Measurements from ENCODE around the gene CCDC97. TPM values are rescaled to one million over a fixed set of nuclear protein-coding genes. Genes with fewer than 3 reads are reported as not detected.

The CCDC97 gene
- total RNA-seq, 1 experiment from 2014 or later, result 25.5 TPM

DNA sequence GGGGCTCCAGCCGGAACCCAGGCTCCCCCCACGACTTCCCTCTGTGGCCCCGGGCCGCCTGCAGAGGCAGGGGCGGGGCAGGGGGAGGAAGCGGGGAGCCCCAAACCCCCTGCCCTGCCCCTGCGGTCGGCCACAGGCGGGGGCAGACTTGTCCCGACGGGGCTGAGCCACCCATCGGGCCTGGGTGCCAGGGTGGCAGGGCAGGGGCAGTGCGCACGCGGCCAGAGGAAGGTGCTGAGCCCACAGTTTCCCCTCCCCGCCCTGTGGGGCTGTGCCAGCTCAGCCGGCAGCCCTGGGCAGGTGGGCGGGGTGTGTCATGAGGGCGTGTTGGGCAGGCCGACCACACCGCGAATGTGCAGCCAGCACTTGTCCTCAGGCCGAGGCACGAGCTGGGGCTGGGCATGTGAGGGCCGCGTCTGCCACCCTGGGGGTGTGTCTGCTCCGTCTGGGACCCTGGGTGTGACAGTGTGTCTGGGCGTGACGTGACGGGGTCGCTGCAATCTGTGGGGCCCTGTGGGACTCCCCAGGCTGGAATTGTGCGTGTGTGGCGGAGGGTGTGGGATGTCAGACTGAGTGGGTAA lies 17.7 kb downstream of the CCDC97 start:
- H3K4me1 ChIP-seq (ENCODE audit: control insufficient read depth, insufficient read depth, low read length), result peaks cover 43% of the 10 kb centered on the region

DNA sequence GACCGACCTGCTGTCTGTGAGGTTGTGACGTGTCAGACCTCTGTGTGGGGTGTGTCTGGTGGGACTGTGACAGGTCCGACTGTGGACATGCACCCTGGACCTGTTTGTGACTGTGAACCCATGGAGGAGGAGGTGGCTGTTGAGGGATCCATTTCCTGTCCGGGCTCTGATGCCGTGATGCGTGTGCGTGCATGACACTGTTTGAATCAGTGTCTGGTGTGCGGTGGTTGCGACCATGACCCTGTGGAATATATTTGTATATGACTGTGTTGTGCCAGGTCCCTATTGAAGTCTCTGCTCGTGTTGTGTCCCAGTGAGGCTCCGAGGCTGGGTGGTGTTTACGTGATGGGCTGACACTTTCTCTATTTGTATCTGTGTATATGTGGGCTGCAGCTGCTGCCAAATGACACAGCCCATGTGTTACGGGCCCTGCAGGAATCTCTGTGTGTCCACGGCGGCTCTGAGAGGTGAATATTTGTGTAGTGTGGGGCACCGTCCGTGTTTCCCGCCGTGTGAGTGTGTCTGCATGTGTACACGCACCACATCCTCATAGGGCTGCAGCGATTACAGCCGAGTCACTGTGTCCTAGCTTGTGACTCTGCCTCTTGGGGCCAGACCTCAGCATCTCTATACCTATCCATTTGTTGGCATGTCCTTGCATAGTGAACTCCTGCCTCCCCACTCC lies 18.3 kb downstream of the CCDC97 start:
- CTCF ChIA-PET, result interaction anchor here (0.7 kb wide), 1 partner anchor 376 kb away, joined by 5 read pairs; no protein-coding TSS in a partner anchor
- H3K27me3 ChIP-seq (ENCODE audit: control insufficient read depth, insufficient read depth, low read length), result no peaks in the 10 kb centered on the region
- peaks cover 37% of the 10 kb centered on the region for H3K4me1 ChIP-seq (ENCODE audit: control insufficient read depth, insufficient read depth, low read length)
- no TSS peak for BruUV-seq (replicated peaks)
- H3K4me3 ChIP-seq (ENCODE audit: low read depth in 2 of 2, low read length in 2 of 2), result no peak overlapping the region
- H3K9me3 ChIP-seq (ENCODE audit: control insufficient read depth, insufficient read depth, low read depth, low read length), result no peaks in the 10 kb centered on the region
- DNase-seq (ENCODE audit: low read depth, low spot score), result no peak
- no peak overlapping the region for H3K27ac ChIP-seq (ENCODE audit: low read length)
- in situ Hi-C loops (cut with HindIII; ENCODE audit: low pct_unique_long_range_greater_than_20kb, low sequenced_read_pairs) (no loop called here), intact Hi-C loops (cut with micrococcal nuclease; ENCODE audit: unreplicated experiment) (no loop called here)
- POLR2A ChIA-PET, result no interaction called here
- TF ChIP-seq POLR2AphosphoS5 (IDR thresholded peaks at IDR 0.05; ENCODE audit: low read depth, low read length) (no peak), SIN3A (IDR thresholded peaks at IDR 0.05; ENCODE audit: borderline replicate concordance, insufficient read depth, low read depth, low read length) (no peak), TCF7L2 (IDR thresholded peaks at IDR 0.05; ENCODE audit: low read depth, low read length) (no peak)
- TF ChIP-seq, protein P1, sequence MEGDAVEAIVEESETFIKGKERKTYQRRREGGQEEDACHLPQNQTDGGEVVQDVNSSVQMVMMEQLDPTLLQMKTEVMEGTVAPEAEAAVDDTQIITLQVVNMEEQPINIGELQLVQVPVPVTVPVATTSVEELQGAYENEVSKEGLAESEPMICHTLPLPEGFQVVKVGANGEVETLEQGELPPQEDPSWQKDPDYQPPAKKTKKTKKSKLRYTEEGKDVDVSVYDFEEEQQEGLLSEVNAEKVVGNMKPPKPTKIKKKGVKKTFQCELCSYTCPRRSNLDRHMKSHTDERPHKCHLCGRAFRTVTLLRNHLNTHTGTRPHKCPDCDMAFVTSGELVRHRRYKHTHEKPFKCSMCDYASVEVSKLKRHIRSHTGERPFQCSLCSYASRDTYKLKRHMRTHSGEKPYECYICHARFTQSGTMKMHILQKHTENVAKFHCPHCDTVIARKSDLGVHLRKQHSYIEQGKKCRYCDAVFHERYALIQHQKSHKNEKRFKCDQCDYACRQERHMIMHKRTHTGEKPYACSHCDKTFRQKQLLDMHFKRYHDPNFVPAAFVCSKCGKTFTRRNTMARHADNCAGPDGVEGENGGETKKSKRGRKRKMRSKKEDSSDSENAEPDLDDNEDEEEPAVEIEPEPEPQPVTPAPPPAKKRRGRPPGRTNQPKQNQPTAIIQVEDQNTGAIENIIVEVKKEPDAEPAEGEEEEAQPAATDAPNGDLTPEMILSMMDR (IDR thresholded peaks at IDR 0.05), result no peak
- TF ChIP-seq, protein P2, sequence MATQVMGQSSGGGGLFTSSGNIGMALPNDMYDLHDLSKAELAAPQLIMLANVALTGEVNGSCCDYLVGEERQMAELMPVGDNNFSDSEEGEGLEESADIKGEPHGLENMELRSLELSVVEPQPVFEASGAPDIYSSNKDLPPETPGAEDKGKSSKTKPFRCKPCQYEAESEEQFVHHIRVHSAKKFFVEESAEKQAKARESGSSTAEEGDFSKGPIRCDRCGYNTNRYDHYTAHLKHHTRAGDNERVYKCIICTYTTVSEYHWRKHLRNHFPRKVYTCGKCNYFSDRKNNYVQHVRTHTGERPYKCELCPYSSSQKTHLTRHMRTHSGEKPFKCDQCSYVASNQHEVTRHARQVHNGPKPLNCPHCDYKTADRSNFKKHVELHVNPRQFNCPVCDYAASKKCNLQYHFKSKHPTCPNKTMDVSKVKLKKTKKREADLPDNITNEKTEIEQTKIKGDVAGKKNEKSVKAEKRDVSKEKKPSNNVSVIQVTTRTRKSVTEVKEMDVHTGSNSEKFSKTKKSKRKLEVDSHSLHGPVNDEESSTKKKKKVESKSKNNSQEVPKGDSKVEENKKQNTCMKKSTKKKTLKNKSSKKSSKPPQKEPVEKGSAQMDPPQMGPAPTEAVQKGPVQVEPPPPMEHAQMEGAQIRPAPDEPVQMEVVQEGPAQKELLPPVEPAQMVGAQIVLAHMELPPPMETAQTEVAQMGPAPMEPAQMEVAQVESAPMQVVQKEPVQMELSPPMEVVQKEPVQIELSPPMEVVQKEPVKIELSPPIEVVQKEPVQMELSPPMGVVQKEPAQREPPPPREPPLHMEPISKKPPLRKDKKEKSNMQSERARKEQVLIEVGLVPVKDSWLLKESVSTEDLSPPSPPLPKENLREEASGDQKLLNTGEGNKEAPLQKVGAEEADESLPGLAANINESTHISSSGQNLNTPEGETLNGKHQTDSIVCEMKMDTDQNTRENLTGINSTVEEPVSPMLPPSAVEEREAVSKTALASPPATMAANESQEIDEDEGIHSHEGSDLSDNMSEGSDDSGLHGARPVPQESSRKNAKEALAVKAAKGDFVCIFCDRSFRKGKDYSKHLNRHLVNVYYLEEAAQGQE (IDR thresholded peaks at IDR 0.05; ENCODE audit: insufficient read depth in 1 of 2, low read depth in 2 of 2, low read length in 1 of 2), result no peak
- ATAC-seq, result no peak
- no peaks in the 10 kb centered on the region for H3K36me3 ChIP-seq (ENCODE audit: control insufficient read depth, insufficient read depth, low read length)

More for the DNA sequence above, 17.7 kb downstream of the CCDC97 start:
- TF ChIP-seq POLR2AphosphoS5 (IDR thresholded peaks at IDR 0.05; ENCODE audit: low read depth, low read length) (no peak), SIN3A (IDR thresholded peaks at IDR 0.05; ENCODE audit: borderline replicate concordance, insufficient read depth, low read depth, low read length) (no peak)
- no TSS peak for BruUV-seq (replicated peaks)
- CTCF ChIA-PET, result interaction anchor here (0.5 kb wide), 1 partner anchor 123 kb away, joined by 6 read pairs; no protein-coding TSS in a partner anchor
- no peak for DNase-seq (ENCODE audit: low read depth, low spot score)
- H3K4me3 ChIP-seq (ENCODE audit: low read depth in 2 of 2, low read length in 2 of 2), result no peak overlapping the region
- H3K27ac ChIP-seq (ENCODE audit: low read length), result peak overlapping the region; percentile 32; the same call in 1 of the 2 replicates
- H3K27me3 ChIP-seq (ENCODE audit: control insufficient read depth, insufficient read depth, low read length), result no peaks in the 10 kb centered on the region
- H3K36me3 ChIP-seq (ENCODE audit: control insufficient read depth, insufficient read depth, low read length), result no peaks in the 10 kb centered on the region
- H3K9me3 ChIP-seq (ENCODE audit: control insufficient read depth, insufficient read depth, low read depth, low read length), result no peaks in the 10 kb centered on the region
- intact Hi-C loops (cut with micrococcal nuclease; ENCODE audit: unreplicated experiment), result no loop called here
- no peak for ATAC-seq
- POLR2A ChIA-PET, result interaction anchor here (0.6 kb wide), 1 partner anchor 64 kb away, joined by 3 read pairs; no protein-coding TSS in a partner anchor
- in situ Hi-C loops (cut with HindIII; ENCODE audit: low pct_unique_long_range_greater_than_20kb, low sequenced_read_pairs), result no loop called here

DNA sequence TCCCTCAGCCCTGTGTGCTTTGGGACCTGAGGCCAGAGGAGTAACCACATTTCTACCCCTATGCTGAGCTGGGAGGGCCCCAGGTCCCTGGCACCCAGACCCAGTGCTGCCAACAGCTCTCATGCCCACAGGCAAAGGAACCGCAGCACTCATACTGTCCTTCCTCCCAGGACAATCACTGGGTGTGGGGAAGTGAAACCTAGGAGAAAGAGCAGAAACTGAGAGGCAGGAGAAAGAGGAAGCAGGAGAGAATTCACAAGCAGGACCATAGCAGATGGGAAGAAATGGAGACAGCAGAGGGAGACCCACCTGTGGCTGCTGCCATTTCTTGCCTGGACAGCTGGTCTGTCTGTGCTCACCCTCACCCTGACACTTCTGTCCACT lies 18.9 kb downstream of the CCDC97 start:
- no peak for ATAC-seq

More for the DNA sequence above, 18.9 kb downstream of the CCDC97 start:
- POLR2A ChIA-PET, result no interaction called here
- Histone ChIP-seq H3K27ac (ENCODE audit: low read length) (no peak overlapping the region), H3K27me3 (ENCODE audit: control insufficient read depth, insufficient read depth, low read length) (no peaks in the 10 kb centered on the region), H3K4me1 (ENCODE audit: control insufficient read depth, insufficient read depth, low read length) (peaks cover 32% of the 10 kb centered on the region), H3K4me3 (ENCODE audit: low read depth in 2 of 2, low read length in 2 of 2) (no peak overlapping the region), H3K9me3 (ENCODE audit: control insufficient read depth, insufficient read depth, low read depth, low read length) (no peaks in the 10 kb centered on the region), H3K36me3 (ENCODE audit: control insufficient read depth, insufficient read depth, low read length) (no peaks in the 10 kb centered on the region)
- TF ChIP-seq TCF7L2 (IDR thresholded peaks at IDR 0.05; ENCODE audit: low read depth, low read length) (no peak), SIN3A (IDR thresholded peaks at IDR 0.05; ENCODE audit: borderline replicate concordance, insufficient read depth, low read depth, low read length) (no peak), POLR2AphosphoS5 (IDR thresholded peaks at IDR 0.05; ENCODE audit: low read depth, low read length) (no peak)
- TF ChIP-seq, protein P1 (IDR thresholded peaks at IDR 0.05), result no peak
- TF ChIP-seq, protein P2 (IDR thresholded peaks at IDR 0.05; ENCODE audit: insufficient read depth in 1 of 2, low read depth in 2 of 2, low read length in 1 of 2), result no peak
- DNase-seq (ENCODE audit: low read depth, low spot score), result no peak
- BruUV-seq (replicated peaks), result no TSS peak
- intact Hi-C loops (cut with micrococcal nuclease; ENCODE audit: unreplicated experiment) (no loop called here), in situ Hi-C loops (cut with HindIII; ENCODE audit: low pct_unique_long_range_greater_than_20kb, low sequenced_read_pairs) (no loop called here)
- CTCF ChIA-PET, result interaction anchor here (0.7 kb wide), 1 partner anchor 377 kb away, joined by 5 read pairs; no protein-coding TSS in a partner anchor
